ENCODE measurements around the gene ADAMTSL3.
"Not testable (repeated sequence)": the region's sequence is repeated elsewhere in the genome, so short reads cannot be mapped to it uniquely, and the experiment has no call there.

The ADAMTSL3 gene

DNA sequence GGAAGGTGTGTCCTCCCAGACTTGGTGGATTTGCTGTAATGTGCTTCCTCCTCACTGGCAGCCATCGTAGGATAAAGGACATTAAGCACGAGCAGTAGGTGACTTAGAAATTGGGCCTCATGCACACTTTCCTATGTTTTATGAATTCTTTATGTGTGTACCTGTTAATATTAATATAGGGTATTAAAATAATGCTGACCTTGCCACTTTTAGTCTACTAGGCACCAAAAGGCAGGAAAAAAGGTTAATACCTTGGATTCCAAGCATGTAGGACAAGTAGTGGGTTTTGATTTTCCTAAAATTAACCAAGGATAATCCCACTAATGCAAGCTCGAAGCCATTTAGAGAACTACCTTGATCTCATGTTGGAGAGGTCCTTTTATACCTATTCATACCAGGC is 55.9 kb downstream of the ADAMTSL3 start:
- DNase-seq: no peak

DNA sequence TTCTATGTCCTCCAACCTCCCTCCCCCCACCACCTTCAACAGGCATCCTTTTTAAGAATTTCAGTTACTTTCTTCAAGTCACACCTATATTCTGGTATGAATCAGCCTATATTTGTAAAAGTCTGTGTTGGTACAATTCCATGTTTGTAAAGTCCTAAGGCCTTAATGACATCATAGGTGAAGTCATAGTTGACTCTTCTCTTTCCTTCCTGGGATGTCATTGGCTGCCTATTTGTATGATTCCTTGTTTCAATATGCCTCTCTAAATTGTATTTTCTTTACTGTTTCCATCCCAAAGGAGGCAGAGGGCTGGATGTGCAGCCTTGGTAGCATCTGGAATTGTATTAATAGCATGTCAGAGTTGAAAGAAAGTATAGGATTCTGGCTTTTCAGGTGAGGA is 56.5 kb downstream of the ADAMTSL3 start:
- DNase-seq: no peak

DNA sequence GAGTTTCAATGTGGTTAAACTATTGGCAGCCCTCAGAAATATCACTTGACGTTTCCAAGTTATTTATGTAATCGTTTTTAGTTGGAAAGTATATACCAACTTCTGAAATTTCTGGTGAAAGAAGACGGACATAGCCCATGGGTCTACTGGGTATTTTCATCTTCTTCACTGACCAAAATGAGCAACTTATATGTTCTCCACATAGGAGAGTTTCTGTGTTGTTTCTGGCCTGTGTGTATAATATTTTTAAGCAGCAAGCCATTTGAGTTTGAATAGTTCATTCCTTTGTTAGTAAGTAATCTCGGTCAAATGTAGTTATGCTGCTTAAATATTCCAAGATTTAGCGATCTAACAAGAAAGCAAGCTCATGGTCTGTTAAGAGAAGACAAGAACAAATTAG is 57.3 kb downstream of the ADAMTSL3 start:
- no peak for DNase-seq

DNA sequence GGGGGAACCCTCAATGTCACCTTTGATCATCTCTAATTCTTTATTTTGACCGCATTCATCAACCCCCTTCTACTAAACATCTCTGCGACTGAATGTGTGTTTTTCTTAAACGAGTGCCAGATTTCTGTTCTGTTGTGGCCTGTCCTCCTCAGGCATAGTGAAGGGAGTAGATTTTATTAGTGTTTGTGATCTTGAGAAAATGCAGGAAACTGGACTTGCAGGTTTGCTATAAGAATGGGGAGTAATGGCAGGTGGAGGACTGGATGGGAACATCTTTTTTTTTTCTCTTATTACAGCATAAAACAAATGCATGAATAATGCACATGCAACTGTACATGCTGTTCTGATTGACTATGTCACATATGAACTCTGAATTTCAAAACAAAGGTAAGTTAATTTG is 59.3 kb downstream of the ADAMTSL3 start:
- DNase-seq: no peak

DNA sequence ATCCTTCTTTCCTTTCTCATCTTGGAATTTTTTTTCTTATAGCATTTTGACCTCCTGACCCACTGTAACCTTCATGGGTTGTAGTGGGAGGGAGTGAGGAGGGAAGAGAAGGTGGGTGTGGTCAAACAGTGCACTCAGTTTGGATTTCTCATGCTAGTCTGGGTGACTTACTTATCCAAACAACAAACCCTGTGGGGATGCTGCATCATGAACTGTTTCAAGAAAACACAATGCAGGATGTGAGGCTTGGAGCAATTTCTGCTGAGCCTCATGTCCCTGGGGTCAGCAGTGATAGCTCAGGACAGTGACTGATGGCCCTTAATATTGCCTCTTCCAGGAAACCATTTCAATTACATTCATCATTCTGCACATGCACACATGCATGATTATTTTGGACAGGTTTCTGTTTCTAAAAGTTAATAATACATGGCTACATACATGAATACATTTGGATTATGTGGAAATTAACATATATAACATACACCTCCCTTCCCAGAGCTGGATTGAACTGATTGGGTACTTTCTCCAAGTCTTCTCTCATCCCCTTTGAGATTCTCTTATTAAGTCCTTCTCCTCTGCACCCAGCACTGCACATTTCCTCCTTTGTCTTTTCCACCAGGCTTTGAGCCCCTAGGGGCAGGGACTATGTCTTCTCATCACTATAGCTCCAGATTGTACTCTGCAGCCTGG is 61.2 kb downstream of the ADAMTSL3 start:
- no peak for DNase-seq

DNA sequence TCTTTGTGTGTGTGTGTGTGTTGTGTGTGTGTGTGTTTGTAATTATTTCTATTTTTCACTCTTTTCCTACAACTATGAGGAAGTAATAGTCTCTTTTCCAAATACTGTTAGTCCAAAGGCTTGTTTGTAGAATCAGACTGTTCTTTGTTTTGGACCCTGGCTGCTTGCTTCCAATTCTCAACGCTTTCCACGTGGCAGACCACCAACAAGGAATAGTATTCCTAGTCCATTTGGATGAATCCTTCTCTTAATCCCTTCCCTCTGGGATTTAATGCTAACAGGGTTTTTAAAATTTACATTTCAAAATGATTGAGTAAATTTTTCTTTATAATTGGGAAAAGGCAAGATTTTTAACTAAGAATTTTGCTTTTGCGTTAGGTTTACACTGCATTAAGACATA is 62.7 kb downstream of the ADAMTSL3 start:
- DNase-seq: no peak

DNA sequence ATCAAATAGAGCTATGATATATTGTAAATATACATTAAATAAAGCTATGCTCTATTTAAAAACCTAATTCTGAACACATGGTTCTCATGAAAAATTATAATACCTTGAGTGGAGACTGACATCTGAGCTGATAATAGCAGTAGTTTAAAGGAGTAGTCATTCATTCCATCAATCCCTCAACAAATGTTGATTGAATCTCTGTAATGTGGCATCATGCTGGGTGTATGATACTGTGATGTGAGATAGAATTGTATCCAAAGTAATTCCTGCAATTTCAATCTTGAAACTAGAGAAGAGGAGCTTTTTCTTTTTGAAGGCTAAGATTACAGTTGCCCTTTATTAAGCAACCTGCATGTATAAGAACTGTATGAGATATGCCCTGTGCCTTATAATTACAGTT is 63.1 kb downstream of the ADAMTSL3 start:
- no peak for DNase-seq

DNA sequence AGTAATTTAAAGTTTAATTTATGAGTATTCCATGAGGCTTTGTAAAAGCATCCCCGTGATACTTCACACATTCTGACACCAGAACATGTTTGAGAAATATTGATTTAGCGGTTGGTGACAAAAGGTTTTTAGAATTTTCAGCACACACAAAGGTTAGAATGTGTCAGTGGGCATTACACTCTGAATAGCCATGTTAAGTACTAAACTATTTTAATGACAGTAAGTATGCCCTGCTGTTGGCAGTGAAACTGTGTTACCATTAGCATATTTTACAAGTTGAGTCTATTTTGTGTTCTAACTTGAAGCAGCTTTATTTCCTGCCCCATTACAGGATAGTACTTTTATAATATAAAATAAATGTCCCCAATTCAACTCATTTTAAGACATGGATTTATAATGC is 66.5 kb downstream of the ADAMTSL3 start:
- DNase-seq: no peak

DNA sequence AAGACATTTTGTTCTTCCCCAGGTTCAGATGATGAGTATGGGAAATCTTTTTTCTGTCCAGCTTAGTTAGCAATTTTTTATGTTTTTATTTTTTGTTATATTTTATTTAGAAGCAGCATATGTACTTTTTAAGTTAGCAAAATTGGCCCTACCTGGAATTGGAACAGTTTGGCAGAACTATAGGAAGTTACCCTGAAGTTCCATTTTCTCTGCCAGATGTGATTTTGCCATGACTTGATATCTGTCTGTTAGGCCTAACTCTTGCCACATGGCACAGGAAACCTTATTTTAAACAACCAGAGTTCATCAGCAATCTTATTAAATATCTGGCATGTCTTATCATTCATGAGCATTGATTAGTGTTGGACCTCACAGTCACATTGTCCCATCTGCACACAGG is 67.1 kb downstream of the ADAMTSL3 start:
- DNase-seq: no peak

DNA sequence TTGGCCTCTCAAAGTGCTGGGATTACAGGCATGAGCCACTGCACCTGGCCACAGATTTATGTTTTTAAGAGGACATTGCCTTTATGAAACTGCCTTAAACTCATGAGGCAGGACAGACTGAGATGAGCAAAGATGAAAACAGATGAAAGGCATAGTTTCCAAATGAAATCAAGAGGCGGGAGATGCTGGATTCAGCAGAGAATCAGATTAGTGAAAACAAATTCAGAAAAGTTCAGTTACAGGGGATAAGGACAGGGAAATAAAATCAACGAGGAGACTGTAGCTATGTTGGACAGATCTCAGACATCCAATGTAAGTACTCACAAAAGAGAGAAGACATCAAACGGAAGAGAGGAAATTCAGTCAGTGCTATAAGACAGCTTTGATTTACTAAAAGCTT is 68.1 kb downstream of the ADAMTSL3 start:
- DNase-seq: no peak

DNA sequence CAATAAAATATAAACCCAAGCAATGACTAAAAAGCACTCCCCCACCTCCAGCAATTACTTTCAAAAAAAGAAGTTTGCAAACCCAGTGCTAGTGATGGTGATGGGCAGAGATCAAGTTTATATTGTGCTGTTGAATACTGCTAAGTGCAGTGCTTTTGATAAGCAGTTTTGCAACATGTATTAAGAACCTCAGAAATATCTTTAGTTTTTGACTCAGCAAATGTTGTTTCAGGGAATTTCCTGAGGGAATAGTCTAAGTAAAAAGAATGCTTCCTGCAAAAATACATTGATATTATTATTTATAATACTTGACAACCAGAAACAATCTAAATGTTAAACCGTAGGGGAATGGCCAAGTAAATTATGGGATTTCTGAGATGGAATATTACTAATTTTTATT is 69.3 kb downstream of the ADAMTSL3 start:
- DNase-seq: no peak

DNA sequence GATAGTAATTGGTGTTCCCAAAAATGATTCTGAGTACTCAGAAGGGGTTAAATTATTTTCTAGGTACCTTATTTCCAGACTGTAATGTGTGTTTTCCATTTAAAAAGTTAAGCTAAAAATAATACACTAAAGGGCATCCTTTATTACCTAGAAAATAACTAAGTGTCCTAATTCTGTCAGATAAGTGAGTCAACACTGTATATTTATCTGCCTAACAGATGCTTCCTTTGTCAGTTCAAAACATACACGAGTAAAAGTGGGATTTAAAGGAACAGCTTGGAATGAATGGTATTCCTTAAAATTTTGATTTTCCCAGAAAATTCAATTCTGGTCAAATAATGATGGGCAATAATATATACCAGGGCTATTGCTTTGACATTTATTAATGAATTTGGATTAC is 78.3 kb downstream of the ADAMTSL3 start:
- no peak for DNase-seq

DNA sequence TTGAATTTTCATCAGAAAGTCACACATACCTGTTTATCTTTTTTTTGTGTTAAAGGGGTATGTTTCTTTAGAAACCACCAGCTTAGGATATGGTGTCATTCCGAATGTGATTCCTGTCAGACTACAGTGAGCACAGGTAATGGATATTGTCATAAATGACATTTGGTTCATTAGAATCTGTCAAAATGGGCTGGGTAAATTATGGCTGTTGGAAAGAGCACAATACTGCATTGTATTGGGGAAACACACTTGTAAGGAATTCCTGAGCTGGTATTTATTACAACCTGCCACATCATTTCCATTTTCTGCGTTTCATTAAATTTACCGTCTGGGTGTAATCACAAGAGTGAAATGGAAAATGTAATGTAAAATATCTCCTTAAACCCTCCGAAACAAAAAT is 78.8 kb downstream of the ADAMTSL3 start:
- DNase-seq: no peak

DNA sequence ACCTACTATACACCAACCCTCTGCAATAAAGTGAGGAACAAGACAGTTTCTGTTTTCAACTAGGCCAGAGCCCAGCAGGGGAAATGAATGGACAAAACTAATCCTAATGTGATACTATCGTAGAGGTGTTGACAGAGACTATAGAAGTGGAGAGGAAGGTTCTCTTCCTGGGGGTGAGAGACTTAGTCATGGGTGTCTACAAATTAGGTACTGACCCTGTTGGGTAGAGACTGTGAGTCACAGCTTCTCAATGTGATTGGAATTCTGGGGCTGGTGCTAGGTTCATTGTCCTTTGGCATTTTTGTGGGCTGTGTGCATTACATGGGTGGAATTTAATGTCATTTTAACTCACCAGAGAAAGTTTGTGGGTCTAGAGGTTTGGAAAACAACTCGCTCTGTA is 79.3 kb downstream of the ADAMTSL3 start:
- no peak for DNase-seq

DNA sequence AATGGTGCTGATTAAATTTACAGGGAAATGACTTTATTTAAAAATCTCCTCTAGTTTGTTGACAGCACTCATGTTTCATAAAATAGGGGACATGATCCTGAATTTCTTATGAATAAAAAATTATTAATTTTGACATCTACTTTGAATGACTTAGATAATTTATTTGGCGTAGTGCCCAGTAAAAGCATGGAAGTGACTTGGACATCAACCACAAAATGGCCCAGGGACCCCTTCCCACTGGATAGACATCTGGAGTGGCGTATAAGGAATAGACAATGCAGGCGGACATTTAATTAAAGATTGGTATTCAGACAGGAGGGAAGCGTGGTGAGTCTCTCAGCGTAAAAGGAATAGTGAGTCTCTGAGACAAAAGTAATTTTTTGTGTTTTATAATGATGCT is 79.8 kb downstream of the ADAMTSL3 start:
- DNase-seq: no peak

DNA sequence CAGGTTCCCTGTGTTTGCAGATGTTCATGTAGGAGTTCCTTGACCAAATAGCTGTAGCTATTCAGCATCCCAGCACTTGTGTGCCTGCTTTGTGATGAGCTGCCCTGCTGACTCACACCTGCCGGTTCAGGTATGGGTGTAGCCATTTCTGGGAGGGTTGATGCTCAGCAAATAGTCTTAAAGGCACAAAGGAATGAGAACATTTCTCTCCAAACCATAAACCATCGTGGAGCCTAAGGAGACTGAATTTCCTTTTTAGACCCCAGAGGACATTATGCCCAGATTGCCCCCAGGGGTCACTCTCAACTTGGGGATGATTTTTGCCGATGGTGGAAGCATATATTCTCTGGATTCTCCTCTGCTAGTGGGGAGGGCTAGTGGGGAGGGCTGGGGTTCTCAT is 80.6 kb downstream of the ADAMTSL3 start:
- DNase-seq: no peak

DNA sequence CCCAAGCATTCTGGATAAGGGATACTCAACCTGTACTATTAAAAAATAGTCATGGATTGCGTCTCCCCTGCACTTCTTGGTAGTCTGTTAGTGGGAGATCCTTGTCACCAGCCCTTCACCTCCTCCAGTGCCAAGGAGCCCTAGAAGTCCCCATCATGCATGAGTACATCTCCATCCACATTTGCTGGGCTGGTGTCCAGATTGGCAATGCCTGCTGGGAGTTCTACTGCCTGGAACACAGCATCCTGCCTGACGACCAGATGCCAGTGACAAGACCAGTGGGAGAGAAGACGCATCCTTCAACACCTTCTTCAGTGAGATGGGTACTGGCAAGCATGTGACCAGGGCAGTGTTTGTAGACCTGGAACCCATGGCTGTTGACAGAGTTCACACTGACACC is 85.7 kb downstream of the ADAMTSL3 start:
- DNase-seq: no peak

DNA sequence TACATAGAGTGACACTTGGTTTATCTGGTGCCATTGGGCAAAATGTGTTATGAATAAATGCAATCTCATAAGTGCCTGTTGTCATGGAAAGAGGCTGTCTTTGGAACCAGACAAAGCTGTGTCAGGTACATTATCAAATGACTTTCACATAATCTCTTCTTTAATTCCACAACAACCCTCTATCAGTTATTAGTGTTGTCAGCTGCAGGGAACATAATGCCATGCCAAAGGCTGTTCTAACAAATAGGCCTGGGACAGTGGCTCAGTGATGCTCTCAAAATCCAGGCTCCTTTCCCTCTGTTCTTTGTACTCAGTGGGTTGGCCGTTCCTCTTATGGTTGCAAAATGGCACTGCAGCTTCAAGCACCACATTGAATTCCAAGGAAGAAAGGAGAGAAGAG is 91.8 kb downstream of the ADAMTSL3 start:
- no peak for DNase-seq

DNA sequence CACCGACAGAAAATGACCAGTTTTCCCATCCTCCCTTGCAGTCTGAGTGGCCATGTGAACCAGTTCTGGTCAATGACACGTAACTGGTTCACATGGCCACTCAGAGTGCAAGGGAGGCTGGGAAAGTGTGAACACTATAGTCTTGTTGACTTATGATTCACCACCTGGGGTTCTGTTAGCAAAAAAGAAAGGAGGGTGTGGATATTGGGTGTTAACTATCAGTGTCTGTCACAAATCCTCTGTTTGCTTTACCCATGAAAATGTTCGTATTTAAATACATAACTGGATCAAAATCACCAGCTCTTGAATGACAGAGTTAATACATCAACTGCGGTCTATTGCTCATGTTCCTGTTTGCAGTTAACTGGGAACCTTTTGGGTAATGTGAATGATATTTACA is 92.3 kb downstream of the ADAMTSL3 start:
- DNase-seq: no peak

DNA sequence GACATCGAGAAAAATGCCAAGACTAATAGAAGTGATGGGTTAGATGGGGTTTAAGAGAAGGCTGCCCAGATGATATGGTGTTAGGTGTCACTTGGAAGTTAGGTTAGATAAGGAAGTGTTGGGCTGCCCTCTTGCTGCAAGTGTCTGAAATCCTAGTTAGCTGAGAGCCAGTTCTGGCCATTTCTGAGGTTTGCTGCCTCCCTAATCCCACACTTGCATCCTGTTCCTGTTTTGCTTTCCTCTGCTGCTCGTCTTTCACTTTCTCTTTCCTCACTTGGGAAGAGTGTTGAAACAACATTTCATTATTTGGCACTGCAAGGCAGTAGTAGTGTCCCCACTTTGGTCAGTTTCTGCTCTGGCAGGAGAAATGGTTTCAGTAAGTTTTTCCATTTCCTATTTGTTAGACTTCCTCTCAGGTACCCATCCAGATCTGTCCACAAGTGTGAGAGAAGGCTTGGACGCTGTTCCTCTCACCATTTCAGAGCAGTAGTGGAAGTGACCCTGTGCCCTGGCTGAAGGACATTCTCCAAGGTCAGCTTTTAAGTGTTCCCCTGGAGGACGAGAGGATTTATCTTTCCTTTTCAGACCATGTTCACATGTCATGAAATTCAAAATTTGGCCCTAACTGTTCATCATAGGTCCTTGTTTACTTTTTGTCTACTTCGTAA is 93.3 kb downstream of the ADAMTSL3 start:
- no peak for DNase-seq

DNA sequence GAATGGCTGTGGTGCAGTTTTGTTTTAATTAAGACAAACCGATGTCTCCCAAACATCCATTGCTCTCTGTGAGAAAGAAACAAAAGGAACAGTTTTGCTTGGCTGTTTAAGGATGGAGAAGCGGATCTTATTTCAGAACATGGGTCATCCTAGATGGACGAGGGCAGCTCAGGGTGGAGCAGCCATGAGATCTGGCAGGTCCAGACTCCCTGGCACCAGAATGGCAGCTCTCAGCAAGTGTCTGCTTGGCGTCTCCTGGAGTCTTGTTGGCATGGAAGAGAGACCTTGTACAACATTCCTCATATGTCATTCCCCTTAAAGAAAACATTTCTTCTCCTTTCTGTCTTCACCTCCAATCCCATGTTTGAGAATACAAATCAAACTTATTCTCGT is 93.8 kb downstream of the ADAMTSL3 start:
- DNase-seq: no peak

DNA sequence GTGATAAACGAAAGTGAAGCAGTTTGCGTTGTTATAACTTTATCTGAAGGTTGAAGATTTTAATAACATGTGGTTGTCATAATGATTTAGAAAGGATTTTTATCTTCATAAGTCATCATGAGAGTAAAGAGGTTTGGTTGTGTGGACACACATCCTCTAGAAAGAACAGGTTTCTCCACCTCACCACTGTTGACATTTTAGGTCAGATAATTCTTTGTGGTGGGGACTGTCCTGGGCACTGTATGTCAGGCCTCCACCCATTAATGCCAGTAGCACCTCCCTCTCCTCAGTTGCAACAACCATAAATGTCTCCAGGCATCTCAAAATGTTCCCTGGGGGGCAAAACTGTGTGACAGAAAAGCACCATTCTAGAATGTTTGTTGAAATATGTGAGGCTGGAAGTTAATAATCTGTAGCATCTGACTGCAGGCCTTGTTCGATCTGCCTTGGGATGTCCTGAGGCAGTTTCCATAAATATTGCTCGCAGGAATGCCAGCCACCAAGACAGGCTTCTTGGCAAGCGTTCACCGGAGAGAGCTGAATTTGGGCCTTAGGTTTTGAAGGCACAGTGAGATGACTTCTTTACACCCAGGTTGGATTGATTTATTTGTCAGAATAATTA is 100.1 kb downstream of the ADAMTSL3 start:
- DNase-seq: no peak

DNA sequence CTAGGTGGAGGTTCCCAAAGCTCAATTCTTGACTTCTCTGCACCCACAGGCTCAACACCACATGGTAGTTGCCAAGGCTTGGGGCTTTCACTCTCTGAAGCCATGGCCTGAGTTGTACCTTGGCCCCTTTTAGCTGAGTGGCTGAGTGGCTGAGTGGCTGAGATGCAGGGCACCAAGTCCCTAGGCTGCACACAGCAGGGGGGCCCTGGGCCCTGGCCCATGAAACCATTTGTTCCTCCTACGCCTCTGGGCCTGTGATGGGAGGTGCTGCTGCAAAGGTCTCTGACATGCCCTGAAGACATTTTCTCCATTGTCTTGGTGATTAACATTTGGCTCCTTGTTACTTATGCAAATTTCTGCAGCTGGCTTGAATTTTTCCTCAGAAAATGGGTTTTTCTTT is 103.4 kb downstream of the ADAMTSL3 start:
- DNase-seq: not testable (repeated sequence)

DNA sequence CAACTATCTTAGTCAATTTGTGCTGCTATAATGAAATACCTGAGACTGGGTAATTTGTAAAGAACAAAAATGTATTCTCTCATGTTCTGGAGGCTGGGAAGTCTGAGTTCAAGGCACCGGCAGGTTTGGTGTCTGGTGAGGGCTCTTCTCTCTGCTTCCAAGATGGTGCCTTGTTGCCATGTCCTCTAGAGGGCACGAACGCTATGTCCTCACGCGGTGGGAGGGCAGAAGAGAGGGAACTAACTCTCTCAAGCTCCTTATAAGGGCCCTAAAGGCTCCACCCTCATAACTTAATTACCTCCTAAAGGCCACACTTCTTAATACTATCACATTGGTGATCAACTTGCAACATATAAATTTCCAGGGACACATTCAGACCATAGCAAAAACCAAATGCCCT is 108.4 kb downstream of the ADAMTSL3 start:
- DNase-seq: no peak

Data from activated CD4-positive, alpha-beta T cell treated with anti-CD3 and anti-CD28 coated beads, Interleukin-2, amount 50 U/mL, for 16 hours (primary cell).